Globus pallidus (tissue), 1 donor: ENCODE measurements around the gene SUPT4H1.

ENCODE experiments used
- DNase-seq: peaks from one replicate; pipeline ENCODE4 v3.0.0-alpha.2; 2015; ENCODE audit warnings: low spot score

The SUPT4H1 gene

GRCh38 chr17:58329810-58330537, 22.0 kb downstream of the SUPT4H1 start:
- DNase-seq: no peak

- DNase-seq: no peak
These were observed 22.8 kb downstream of the SUPT4H1 start for GRCh38 chr17:58329035-58329809.

- DNase-seq: no peak
These were observed 23.6 kb downstream of the SUPT4H1 start, which contains the start of gene TSPOAP1 for GRCh38 chr17:58328195-58329034. Gene TSPOAP1, minus strand, starts transcription at chr17:58328795. Its CDS starts 875 bp downstream, at chr17:58327920.

- DNase-seq: no peak
These were observed 24.4 kb downstream of the SUPT4H1 start for GRCh38 chr17:58327363-58328194.

GRCh38 chr17:58326609-58327362, 25.2 kb downstream of the SUPT4H1 start:
- DNase-seq: no peak

GRCh38 chr17:58325976-58326468, 26.0 kb downstream of the SUPT4H1 start:
- no peak for DNase-seq

- DNase-seq: no peak
These were observed 26.7 kb downstream of the SUPT4H1 start for GRCh38 chr17:58325289-58325726.

GRCh38 chr17:58324409-58325288, 27.4 kb downstream of the SUPT4H1 start:
- no peak for DNase-seq

GRCh38 chr17:58324056-58324408, 28.0 kb downstream of the SUPT4H1 start:
- DNase-seq: no peak

GRCh38 chr17:58323366-58324055, 28.5 kb downstream of the SUPT4H1 start:
- no peak for DNase-seq

- no peak for DNase-seq
These were observed 29.3 kb downstream of the SUPT4H1 start for GRCh38 chr17:58322581-58323185.

- no peak for DNase-seq
These were observed 30.2 kb downstream of the SUPT4H1 start for GRCh38 chr17:58321571-58322525.

GRCh38 chr17:58320570-58321323, 31.3 kb downstream of the SUPT4H1 start:
- no peak for DNase-seq

- DNase-seq: no peak
These were observed 31.8 kb downstream of the SUPT4H1 start for GRCh38 chr17:58320163-58320558.

- DNase-seq: no peak
These were observed 32.5 kb downstream of the SUPT4H1 start for GRCh38 chr17:58319173-58320162.
